Measurements from ENCODE around the gene HSD11B2. TPM values are rescaled to one million over a fixed set of nuclear protein-coding genes. Genes with fewer than 3 reads are reported as not detected.
A peak's percentile ranks its signal among the peaks of the same experiment; 100 is the strongest.

HSD11B2 gene
- total and polyA plus RNA-seq, 2 of the 8 experiments (the other 6 are each of a cell fraction or from before 2014, with no cell fraction given), result 28.7 to 32.9 TPM

- TF ChIP-seq CHD7 (IDR thresholded peaks at IDR 0.05; ENCODE audit: insufficient replicate concordance, low read length) (no peak), MAX (IDR thresholded peaks at IDR 0.05) (peak; percentile 88), POLR2A (IDR thresholded peaks at IDR 0.05; ENCODE audit: control extremely low read depth in 1 of 2, low read depth in 2 of 2, low read length in 2 of 2) (peak in 1 of 2 experiments; percentile 70; a peak in 2 of 3 replicates), CHD2 (IDR thresholded peaks at IDR 0.05; ENCODE audit: low read length) (peak; percentile 18; the same call in 1 of the 2 replicates), HDAC2 (IDR thresholded peaks at IDR 0.05; ENCODE audit: borderline replicate concordance in 1 of 2, low read depth in 2 of 2, low read length in 2 of 2) (peak; percentile 6 to 98; a peak in 2 of 4 replicates), GABPA (IDR thresholded peaks at IDR 0.05; ENCODE audit: borderline replicate concordance, insufficient read depth, low read length) (0 out of 2 replicates have a peak, but pooled peaks have one; percentile 12)
- TF ChIP-seq, protein P1, sequence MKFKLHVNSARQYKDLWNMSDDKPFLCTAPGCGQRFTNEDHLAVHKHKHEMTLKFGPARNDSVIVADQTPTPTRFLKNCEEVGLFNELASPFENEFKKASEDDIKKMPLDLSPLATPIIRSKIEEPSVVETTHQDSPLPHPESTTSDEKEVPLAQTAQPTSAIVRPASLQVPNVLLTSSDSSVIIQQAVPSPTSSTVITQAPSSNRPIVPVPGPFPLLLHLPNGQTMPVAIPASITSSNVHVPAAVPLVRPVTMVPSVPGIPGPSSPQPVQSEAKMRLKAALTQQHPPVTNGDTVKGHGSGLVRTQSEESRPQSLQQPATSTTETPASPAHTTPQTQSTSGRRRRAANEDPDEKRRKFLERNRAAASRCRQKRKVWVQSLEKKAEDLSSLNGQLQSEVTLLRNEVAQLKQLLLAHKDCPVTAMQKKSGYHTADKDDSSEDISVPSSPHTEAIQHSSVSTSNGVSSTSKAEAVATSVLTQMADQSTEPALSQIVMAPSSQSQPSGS (IDR thresholded peaks at IDR 0.05; ENCODE audit: low read length), result no peak
Observed at GRCh38 chr16:67480833-67481560, 50.1 kb downstream of the HSD11B2 start, which contains the start of gene ATP6V0D1 (continued).
